ENCODE results near the gene DNMBP. TPM values are rescaled to one million over a fixed set of nuclear protein-coding genes. Genes with fewer than 3 reads are reported as not detected.
A peak's percentile ranks its signal among the peaks of the same experiment; 100 is the strongest.

The DNMBP gene
- total and polyA plus RNA-seq, 2 experiments from 2014 or later = 13.9 to 18.2 TPM

- peak overlapping the region; percentile 55 for H3K27ac ChIP-seq
- TF ChIP-seq CTCF (IDR thresholded peaks at IDR 0.05; ENCODE audit: poor library complexity) (no peak), EZH2 (IDR thresholded peaks at IDR 0.05; ENCODE audit: borderline replicate concordance) (no peak), EZH2phosphoT487 (IDR thresholded peaks at IDR 0.05; ENCODE audit: low read depth, severe bottlenecking, unreplicated experiment) (no peak)
- H3K4me2 ChIP-seq = no peak overlapping the region
- H3K36me3 ChIP-seq (replicated peaks; ENCODE audit: insufficient read depth, low read depth) = no peaks in the 10 kb centered on the region
- no peaks in the 10 kb centered on the region for H3K79me2 ChIP-seq
- H3K9me2 ChIP-seq (replicated peaks; ENCODE audit: insufficient read depth) = no peaks in the 10 kb centered on the region
- H3K9me3 ChIP-seq (ENCODE audit: low read depth) = no peaks in the 10 kb centered on the region
- no peaks in the 10 kb centered on the region for H4K20me1 ChIP-seq (ENCODE audit: insufficient read depth, poor library complexity, severe bottlenecking)
- H3K4me1 ChIP-seq (ENCODE audit: insufficient read depth) = peaks cover 32% of the 10 kb centered on the region
- no peak overlapping the region for H3K4me3 ChIP-seq
- WGBS (ENCODE audit: low lambda C conversion rate, missing lambda C conversion rate) = 91% methylated on average over 2 of the region's 2 CpGs
- no peaks in the 10 kb centered on the region for H3K27me3 ChIP-seq
- no peak for DNase-seq (ENCODE audit: low spot score)
- peak overlapping the region; percentile 29 for H2AFZ ChIP-seq
Measured at GRCh38 chr10:100043344-100043743, 33.6 kb upstream of the DNMBP start.

- no peak for TF ChIP-seq EZH2 (IDR thresholded peaks at IDR 0.05; ENCODE audit: borderline replicate concordance)
- TF ChIP-seq EZH2phosphoT487 (IDR thresholded peaks at IDR 0.05; ENCODE audit: low read depth, severe bottlenecking, unreplicated experiment) = no peak
- no peak for TF ChIP-seq CTCF (IDR thresholded peaks at IDR 0.05; ENCODE audit: poor library complexity)
- no peak for DNase-seq (ENCODE audit: low spot score)
- H3K27ac ChIP-seq = no peak overlapping the region
- H3K27me3 ChIP-seq = no peaks in the 10 kb centered on the region
- no peak overlapping the region for H3K4me2 ChIP-seq
- no peaks in the 10 kb centered on the region for H4K20me1 ChIP-seq (ENCODE audit: insufficient read depth, poor library complexity, severe bottlenecking)
- no peaks in the 10 kb centered on the region for H3K9me2 ChIP-seq (replicated peaks; ENCODE audit: insufficient read depth)
- no peak overlapping the region for H3K4me3 ChIP-seq
- H3K79me2 ChIP-seq = no peaks in the 10 kb centered on the region
- WGBS (ENCODE audit: low lambda C conversion rate, missing lambda C conversion rate) = 87% methylated on average over 2 of the region's 2 CpGs
- H3K9me3 ChIP-seq (ENCODE audit: low read depth) = no peaks in the 10 kb centered on the region
- H3K36me3 ChIP-seq (replicated peaks; ENCODE audit: insufficient read depth, low read depth) = no peaks in the 10 kb centered on the region
- H3K4me1 ChIP-seq (ENCODE audit: insufficient read depth) = peaks cover 39% of the 10 kb centered on the region
- H2AFZ ChIP-seq = no peak overlapping the region
Measured at GRCh38 chr10:100041306-100042002, 31.7 kb upstream of the DNMBP start.

- TF ChIP-seq CTCF (IDR thresholded peaks at IDR 0.05; ENCODE audit: poor library complexity) (no peak), EZH2 (IDR thresholded peaks at IDR 0.05; ENCODE audit: borderline replicate concordance) (no peak), EZH2phosphoT487 (IDR thresholded peaks at IDR 0.05; ENCODE audit: low read depth, severe bottlenecking, unreplicated experiment) (no peak)
- H3K27ac ChIP-seq = peak overlapping the region; percentile 84
- H3K9me3 ChIP-seq (ENCODE audit: low read depth) = no peaks in the 10 kb centered on the region
- H3K4me3 ChIP-seq = no peak overlapping the region
- no peaks in the 10 kb centered on the region for H3K9me2 ChIP-seq (replicated peaks; ENCODE audit: insufficient read depth)
- no peaks in the 10 kb centered on the region for H3K79me2 ChIP-seq
- H3K4me1 ChIP-seq (ENCODE audit: insufficient read depth) = peaks cover 36% of the 10 kb centered on the region
- H3K27me3 ChIP-seq = no peaks in the 10 kb centered on the region
- H2AFZ ChIP-seq = no peak overlapping the region
- peak; percentile 44 for DNase-seq (ENCODE audit: low spot score)
- H4K20me1 ChIP-seq (ENCODE audit: insufficient read depth, poor library complexity, severe bottlenecking) = no peaks in the 10 kb centered on the region
- WGBS (ENCODE audit: low lambda C conversion rate, missing lambda C conversion rate) = 6% methylated on average over 1 of the region's 1 CpG
- H3K4me2 ChIP-seq = peak overlapping the region; percentile 40
- H3K36me3 ChIP-seq (replicated peaks; ENCODE audit: insufficient read depth, low read depth) = no peaks in the 10 kb centered on the region
Measured at GRCh38 chr10:100038561-100039071, 28.9 kb upstream of the DNMBP start.

Data from hepatocyte (in vitro differentiated cells).